ENCODE results near the gene SREBF2. TPM values are rescaled to one million over a fixed set of nuclear protein-coding genes. Genes with fewer than 3 reads are reported as not detected.

The SREBF2 gene
- total and polyA plus RNA-seq, 2 donors from 2014 or later = 49.2 to 71.4 TPM

GRCh38 chr22:41905411-41906202, 72.7 kb downstream of the SREBF2 start:
- FAIRE-seq (no peak), DNase-seq (peak in 1 of 5 donors; percentile 20)
- no peak overlapping the region for H3K4me3 ChIP-seq (ENCODE audit: low read length in 3 of 3)
- H3K9ac ChIP-seq (ENCODE audit: low read length in 3 of 3) = no peak overlapping the region
- no peak overlapping the region for H3K27ac ChIP-seq (ENCODE audit: low read depth in 2 of 2, low read length in 2 of 2)
- intact Hi-C loops (cut with DNase I) = no loop called here
- H3K4me1 ChIP-seq (ENCODE audit: control insufficient read depth in 2 of 3, insufficient read depth in 2 of 3, low read depth in 1 of 3, low read length in 3 of 3) = peaks cover 0 to 14% (median 0%) of the 10 kb centered on the region in 3 donors
- H3K9me3 ChIP-seq (ENCODE audit: control insufficient read depth in 2 of 3, insufficient read depth in 1 of 3, low read length in 3 of 3) = no peaks in the 10 kb centered on the region
- no peaks in the 10 kb centered on the region for H3K27me3 ChIP-seq (ENCODE audit: control insufficient read depth, insufficient read depth, low read length)
- peaks cover 0 to 26% (median 0%) of the 10 kb centered on the region in 3 donors for H3K36me3 ChIP-seq (ENCODE audit: control insufficient read depth in 2 of 3, insufficient read depth in 3 of 3, low read length in 3 of 3)
- TF ChIP-seq, protein P1, sequence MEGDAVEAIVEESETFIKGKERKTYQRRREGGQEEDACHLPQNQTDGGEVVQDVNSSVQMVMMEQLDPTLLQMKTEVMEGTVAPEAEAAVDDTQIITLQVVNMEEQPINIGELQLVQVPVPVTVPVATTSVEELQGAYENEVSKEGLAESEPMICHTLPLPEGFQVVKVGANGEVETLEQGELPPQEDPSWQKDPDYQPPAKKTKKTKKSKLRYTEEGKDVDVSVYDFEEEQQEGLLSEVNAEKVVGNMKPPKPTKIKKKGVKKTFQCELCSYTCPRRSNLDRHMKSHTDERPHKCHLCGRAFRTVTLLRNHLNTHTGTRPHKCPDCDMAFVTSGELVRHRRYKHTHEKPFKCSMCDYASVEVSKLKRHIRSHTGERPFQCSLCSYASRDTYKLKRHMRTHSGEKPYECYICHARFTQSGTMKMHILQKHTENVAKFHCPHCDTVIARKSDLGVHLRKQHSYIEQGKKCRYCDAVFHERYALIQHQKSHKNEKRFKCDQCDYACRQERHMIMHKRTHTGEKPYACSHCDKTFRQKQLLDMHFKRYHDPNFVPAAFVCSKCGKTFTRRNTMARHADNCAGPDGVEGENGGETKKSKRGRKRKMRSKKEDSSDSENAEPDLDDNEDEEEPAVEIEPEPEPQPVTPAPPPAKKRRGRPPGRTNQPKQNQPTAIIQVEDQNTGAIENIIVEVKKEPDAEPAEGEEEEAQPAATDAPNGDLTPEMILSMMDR (IDR thresholded peaks at IDR 0.05; ENCODE audit: borderline replicate concordance, extremely low read depth, insufficient read depth) = no peak

- DNase-seq = peak in 1 of 5 donors; percentile 33
- intact Hi-C loops (cut with DNase I) = no loop called here
- peaks cover 0 to 15% (median 0%) of the 10 kb centered on the region in 3 donors for H3K4me1 ChIP-seq (ENCODE audit: control insufficient read depth in 2 of 3, insufficient read depth in 2 of 3, low read depth in 1 of 3, low read length in 3 of 3)
- no peak for FAIRE-seq
- peaks cover 0 to 24% (median 0%) of the 10 kb centered on the region in 3 donors for H3K36me3 ChIP-seq (ENCODE audit: control insufficient read depth in 2 of 3, insufficient read depth in 3 of 3, low read length in 3 of 3)
- H3K9ac ChIP-seq (ENCODE audit: low read length in 3 of 3) = no peak overlapping the region
- peaks cover 3% of the 10 kb centered on the region for H3K27me3 ChIP-seq (ENCODE audit: control insufficient read depth, insufficient read depth, low read length)
- no peaks in the 10 kb centered on the region for H3K9me3 ChIP-seq (ENCODE audit: control insufficient read depth in 2 of 3, insufficient read depth in 1 of 3, low read length in 3 of 3)
- TF ChIP-seq, protein P1 (IDR thresholded peaks at IDR 0.05; ENCODE audit: borderline replicate concordance, extremely low read depth, insufficient read depth) = no peak
- H3K27ac ChIP-seq (ENCODE audit: low read depth in 2 of 2, low read length in 2 of 2) = no peak overlapping the region
- no peak overlapping the region for H3K4me3 ChIP-seq (ENCODE audit: low read length in 3 of 3)
Measured at GRCh38 chr22:41906822-41907221, 73.9 kb downstream of the SREBF2 start.

DNA sequence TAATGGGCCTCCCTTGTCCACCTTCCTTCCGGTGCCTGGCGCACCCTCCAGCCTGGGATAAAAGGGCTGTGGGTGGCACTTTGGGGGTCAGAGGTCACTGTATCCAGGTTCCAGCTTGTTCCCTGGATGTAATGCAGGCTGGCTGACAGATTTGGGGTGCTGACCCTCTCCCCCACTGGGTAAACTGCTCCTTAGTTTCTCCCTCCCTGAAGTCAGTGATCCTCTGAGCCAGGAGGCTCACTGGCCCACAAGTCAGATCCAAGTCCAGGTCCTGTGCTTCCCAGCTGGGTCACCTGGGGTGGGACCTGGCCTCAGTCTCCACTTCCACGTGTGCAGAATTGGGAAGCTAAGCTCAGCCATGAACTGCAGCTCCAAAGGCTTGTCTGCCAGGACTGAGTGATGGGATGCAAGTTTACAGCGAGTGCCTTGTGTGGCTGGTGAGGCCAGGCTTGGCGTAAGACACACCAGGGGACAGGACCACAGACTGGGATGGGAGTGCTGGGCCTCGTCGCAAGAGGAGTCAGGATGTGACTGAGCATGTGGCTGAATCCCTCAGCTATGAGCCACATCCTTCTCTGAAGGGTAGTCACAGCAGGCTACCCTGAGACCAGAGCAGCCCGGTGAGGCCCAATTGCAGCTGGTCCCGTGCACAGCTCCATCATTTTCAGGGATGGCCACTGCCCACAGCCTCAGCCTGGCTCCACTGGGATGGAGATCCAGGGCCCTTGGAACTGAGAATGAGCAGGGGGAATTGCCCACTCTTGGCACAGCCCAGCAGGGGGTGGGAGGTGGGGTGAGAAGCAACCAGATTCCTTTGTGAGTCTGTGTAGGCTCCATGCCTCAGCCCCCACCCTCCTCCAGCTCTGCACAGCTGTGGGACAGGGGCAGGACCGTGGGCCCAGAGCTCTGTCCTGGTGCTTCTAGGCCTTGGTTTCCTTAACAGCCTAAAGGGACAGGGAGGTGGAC, 74.8 kb downstream of the SREBF2 start:
- no peak for FAIRE-seq
- no peak overlapping the region for H3K4me3 ChIP-seq (ENCODE audit: low read length in 3 of 3)
- H3K4me1 ChIP-seq (ENCODE audit: control insufficient read depth in 2 of 3, insufficient read depth in 2 of 3, low read depth in 1 of 3, low read length in 3 of 3) = peaks cover 0 to 10% (median 0%) of the 10 kb centered on the region in 3 donors
- no peaks in the 10 kb centered on the region for H3K9me3 ChIP-seq (ENCODE audit: control insufficient read depth in 2 of 3, insufficient read depth in 1 of 3, low read length in 3 of 3)
- H3K27ac ChIP-seq (ENCODE audit: low read depth in 2 of 2, low read length in 2 of 2) = no peak overlapping the region
- intact Hi-C loops (cut with DNase I) = no loop called here
- H3K27me3 ChIP-seq (ENCODE audit: control insufficient read depth, insufficient read depth, low read length) = peaks cover 11% of the 10 kb centered on the region
- peaks cover 0 to 22% (median 0%) of the 10 kb centered on the region in 3 donors for H3K36me3 ChIP-seq (ENCODE audit: control insufficient read depth in 2 of 3, insufficient read depth in 3 of 3, low read length in 3 of 3)
- TF ChIP-seq, protein P1 (IDR thresholded peaks at IDR 0.05; ENCODE audit: borderline replicate concordance, extremely low read depth, insufficient read depth) = no peak
- DNase-seq = peak in 1 of 5 donors; percentile 35
- no peak overlapping the region for H3K9ac ChIP-seq (ENCODE audit: low read length in 3 of 3)

Data from kidney (tissue), 14 donors.